SK-N-SH (cell line): ENCODE measurements around the gene SLC37A1. TPM values are rescaled to one million over a fixed set of nuclear protein-coding genes. Genes with fewer than 3 reads are reported as not detected.

Source experiments
- CTCF ChIA-PET: fragments of 300-600, 350-600 bp; formaldehyde crosslinking; extraction: SDS; loops from one replicate; lab custom pipeline; 2021; lab: Yijun Ruan, JAX
- POLR2A ChIA-PET: fragments of 350-600 bp; sonication (Branson Sonifier 250); formaldehyde crosslinking; extraction: SDS; loops from one replicate; lab custom pipeline; 2020; ENCODE audit warnings: antibody characterized with exemption, inconsistent platforms; lab: Yijun Ruan, JAX
- DNase-seq: peaks from one replicate; pipeline ENCODE4 v3.0.0; 2012
- H2AFZ ChIP-seq: fragments of 200-600 bp; sonication (generic); 2 replicates; pipeline ENCODE4 v1.8.1; 2016; ENCODE audit warnings: antibody characterized with exemption, mild to moderate bottlenecking, low read depth
- H3F3A ChIP-seq: fragments of 200-600 bp; sonication (generic); replicated peaks from 2 replicates; pipeline ENCODE3; 2016; ENCODE audit warnings: antibody characterized with exemption, mild to moderate bottlenecking; ENCODE audit not compliant: insufficient read depth
- H3K27ac ChIP-seq, 2 experiments: fragments of 200-500 bp in 1 of 2; fragments of 200-600 bp in 1 of 2; sonication (Bioruptor generic) in 1 of 2; sonication (generic), shearing (Covaris generic) in 1 of 2; 2 replicates each; pipeline versions ENCODE4 v1.5.1 to v1.6.1; 2014 to 2016; ENCODE audit warnings: low read depth in 2 of 2, inconsistent platforms in 1 of 2, low read length in 1 of 2, mild to moderate bottlenecking in 1 of 2, mixed read lengths in 1 of 2
- H3K27me3 ChIP-seq: fragments of 200-600 bp; sonication (generic), shearing (Covaris generic); 2 replicates; pipeline ENCODE4 v1.6.1; 2016; ENCODE audit warnings: mixed run types; ENCODE audit not compliant: insufficient read depth
- H3K36me3 ChIP-seq, 2 experiments: fragments of 200-500 bp in 1 of 2; fragments of 200-600 bp in 1 of 2; sonication (Bioruptor generic) in 1 of 2; sonication (generic) in 1 of 2; replicated peaks in 1 of 2; 2 replicates each; pipeline versions ENCODE3 to v1.5.1; 2014 to 2016; ENCODE audit warnings: low read length in 1 of 2, mild to moderate bottlenecking in 1 of 2; ENCODE audit not compliant: insufficient read depth in 2 of 2, control insufficient read depth in 1 of 2
- H3K4me1 ChIP-seq, 2 experiments: fragments of 200-500 bp in 1 of 2; fragments of 200-600 bp in 1 of 2; sonication (Bioruptor generic) in 1 of 2; sonication (generic), shearing (Covaris generic) in 1 of 2; 2 replicates each; pipeline versions ENCODE4 v1.5.1 to v1.6.1; 2014 to 2016; ENCODE audit warnings: low read depth in 1 of 2, low read length in 1 of 2, mixed run types in 1 of 2; ENCODE audit not compliant: insufficient read depth in 2 of 2, control insufficient read depth in 1 of 2
- H3K4me2 ChIP-seq: fragments of 200-600 bp; sonication (generic), shearing (Covaris generic); 2 replicates; pipeline ENCODE4 v1.6.1; 2017; ENCODE audit warnings: mixed run types
- H3K4me3 ChIP-seq, 2 experiments: fragments of 200-500 bp in 1 of 2; fragments of 200-600 bp in 1 of 2; sonication (Bioruptor generic) in 1 of 2; sonication (generic), shearing (Covaris generic) in 1 of 2; 2 replicates each; pipeline versions ENCODE4 v1.5.1 to v1.8.1; 2014 to 2016; ENCODE audit warnings: low read depth in 2 of 2, inconsistent platforms in 1 of 2, low read length in 1 of 2, mild to moderate bottlenecking in 1 of 2, mixed read lengths in 1 of 2, moderate library complexity in 1 of 2
- H3K79me2 ChIP-seq: fragments of 200-600 bp; sonication (generic); 2 replicates; pipeline ENCODE4 v1.8.1; 2017; ENCODE audit warnings: mild to moderate bottlenecking; ENCODE audit not compliant: insufficient read depth
- H3K9ac ChIP-seq: fragments of 200-600 bp; sonication (generic); 2 replicates; pipeline ENCODE4 v1.6.1; 2017; ENCODE audit warnings: mixed run types
- H3K9me2 ChIP-seq: fragments of 200-600 bp; sonication (generic); 2 replicates; pipeline ENCODE4 v1.6.1; 2017; ENCODE audit warnings: mixed run types
- H3K9me3 ChIP-seq: fragments of 200-600 bp; sonication (generic); 2 replicates; pipeline ENCODE4 v1.6.1; 2017; ENCODE audit warnings: mixed run types, mild to moderate bottlenecking, moderate library complexity
- H4K20me1 ChIP-seq: fragments of 200-600 bp; sonication (generic); 2 replicates; pipeline ENCODE4 v1.6.1; 2017; ENCODE audit warnings: mild to moderate bottlenecking, mixed run types; ENCODE audit not compliant: insufficient read depth
- CHD2 ChIP-seq: fragments of 150-350 bp; IDR thresholded peaks from 2 replicates; pipeline ENCODE4 v1.6.1; 2018; ENCODE audit warnings: low read length; ENCODE audit not compliant: partially characterized antibody
- EZH2phosphoT487 ChIP-seq: fragments of 200-600 bp; sonication (generic); IDR thresholded peaks from 2 replicates; pipeline ENCODE4 v1.6.1; 2017; ENCODE audit warnings: low read depth, mixed run types, mild to moderate bottlenecking, antibody characterized with exemption, moderate library complexity, borderline replicate concordance
- FOXJ3 ChIP-seq: sonication (generic); formaldehyde crosslinking; IDR thresholded peaks from 2 replicates; pipeline ENCODE4 v1.5.1; 2020; ENCODE audit warnings: mild to moderate bottlenecking, missing genetic modification reagents
- NFIC ChIP-seq: IDR thresholded peaks from 2 replicates; pipeline ENCODE4 v1.4.0; 2012; ENCODE audit warnings: borderline replicate concordance
- NRF1 ChIP-seq: IDR thresholded peaks from 2 replicates; pipeline ENCODE4 v1.6.1; 2012; ENCODE audit warnings: low read depth, mild to moderate bottlenecking, low read length
- RAD21 ChIP-seq: IDR thresholded peaks from 2 replicates; pipeline ENCODE4 v1.6.1; 2012; ENCODE audit warnings: mild to moderate bottlenecking, low read length
- RFX5 ChIP-seq: IDR thresholded peaks from 2 replicates; pipeline ENCODE4 v1.6.1; 2012; ENCODE audit warnings: mild to moderate bottlenecking, improper control_type of control experiment, low read length
- SIN3A ChIP-seq: IDR thresholded peaks from 2 replicates; pipeline ENCODE4 v1.6.1; 2012; ENCODE audit warnings: low read depth, mild to moderate bottlenecking, low read length, moderate library complexity, borderline replicate concordance
- SMC3 ChIP-seq: IDR thresholded peaks from 2 replicates; pipeline ENCODE4 v1.6.1; 2012; ENCODE audit warnings: low read depth, low read length, improper control_type of control experiment
- TAF1 ChIP-seq: IDR thresholded peaks from 2 replicates; pipeline ENCODE4 v1.6.1; 2012; ENCODE audit warnings: low read depth, mild to moderate bottlenecking, low read length, moderate library complexity, borderline replicate concordance
- TCF12 ChIP-seq: IDR thresholded peaks from 2 replicates; pipeline ENCODE4 v1.4.0; 2012
- TEAD4 ChIP-seq: IDR thresholded peaks from 2 replicates; pipeline ENCODE4 v1.4.0; 2012; ENCODE audit warnings: mild to moderate bottlenecking, borderline replicate concordance; ENCODE audit not compliant: insufficient read depth
- USF1 ChIP-seq: IDR thresholded peaks from 2 replicates; pipeline ENCODE4 v1.4.0; 2012; ENCODE audit warnings: low read depth, borderline replicate concordance
- YY1 ChIP-seq: IDR thresholded peaks from 2 replicates; pipeline ENCODE4 v1.4.0; 2012; ENCODE audit warnings: low read depth, mild to moderate bottlenecking
- ZBTB33 ChIP-seq: IDR thresholded peaks from 2 replicates; pipeline ENCODE4 v1.4.0; 2012; ENCODE audit warnings: low read depth, borderline replicate concordance
- WGBS: methylation state at CpG from one replicate; pipeline ENCODE4 v1.1.6; 2017; ENCODE audit warnings: low lambda C conversion rate; 5-methylcytosine and 5-hydroxymethylcytosine counted together
- polyA plus RNA-seq, 3 experiments: library from polyadenylated mRNA; depleted of rRNA; stranded (reverse); fragments of >200 nt; gene quantifications; 2 replicates each; pipeline ENCODE4 v1.2.3, GENCODE V29; 2012
- TF ChIP-seq, protein P1 (sequence below): fragments of 150-350 bp; IDR thresholded peaks from 2 replicates; pipeline ENCODE4 v1.6.1; 2017; ENCODE audit warnings: antibody characterized with exemption, low read length, low read depth, borderline replicate concordance
- TF ChIP-seq, protein P2 (sequence below): IDR thresholded peaks from 2 replicates; pipeline ENCODE4 v1.4.0; 2012; ENCODE audit warnings: low read depth
- TF ChIP-seq, protein P3 (sequence below): IDR thresholded peaks from 2 replicates; pipeline ENCODE4; 2012

SLC37A1 gene
- polyA plus RNA-seq, 1 of the 3 experiments (the other 2 are of a cell fraction) = 2.8 TPM

DNA sequence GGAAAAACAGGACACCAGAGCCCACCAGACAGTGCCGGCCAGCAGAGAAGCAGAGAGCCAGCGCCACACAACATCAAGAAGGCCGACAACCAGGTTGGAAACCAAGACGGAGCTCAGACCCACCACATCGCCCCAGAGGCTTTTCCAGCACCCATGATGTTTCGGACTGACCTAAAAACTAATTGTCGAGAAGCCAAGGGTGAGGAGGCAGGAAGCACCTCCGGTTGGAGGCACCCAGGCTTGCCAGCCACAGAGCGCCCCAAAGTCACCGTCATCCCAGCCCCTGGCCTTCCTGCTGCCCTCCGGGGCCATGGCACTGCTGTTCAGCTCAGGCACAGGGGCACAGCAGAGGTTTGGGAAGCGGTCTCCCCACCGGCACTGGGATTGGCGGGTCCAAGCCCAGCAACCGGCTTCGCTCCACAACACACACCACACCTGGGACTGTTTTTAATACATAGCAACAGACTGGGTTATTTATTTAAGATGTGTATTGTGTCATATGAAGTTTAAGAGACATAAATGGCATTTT lies 67.2 kb downstream of the SLC37A1 start:
- Histone ChIP-seq H3F3A (no peaks in the 10 kb centered on the region), H3K9ac (no peak overlapping the region), H3K9me3 (peaks cover 7% of the 10 kb centered on the region), H3K27ac (no peak overlapping the region), H2AFZ (no peak overlapping the region), H3K4me2 (no peak overlapping the region), H3K79me2 (no peaks in the 10 kb centered on the region), H3K9me2 (no peaks in the 10 kb centered on the region), H3K36me3 (no peaks in the 10 kb centered on the region), H4K20me1 (no peaks in the 10 kb centered on the region), H3K27me3 (no peaks in the 10 kb centered on the region), H3K4me3 (no peak overlapping the region), H3K4me1 (no peaks in the 10 kb centered on the region)
- TF ChIP-seq NFIC = no peak
- TF ChIP-seq SMC3 = no peak
- TF ChIP-seq ZBTB33 = no peak
- TF ChIP-seq, protein P1, sequence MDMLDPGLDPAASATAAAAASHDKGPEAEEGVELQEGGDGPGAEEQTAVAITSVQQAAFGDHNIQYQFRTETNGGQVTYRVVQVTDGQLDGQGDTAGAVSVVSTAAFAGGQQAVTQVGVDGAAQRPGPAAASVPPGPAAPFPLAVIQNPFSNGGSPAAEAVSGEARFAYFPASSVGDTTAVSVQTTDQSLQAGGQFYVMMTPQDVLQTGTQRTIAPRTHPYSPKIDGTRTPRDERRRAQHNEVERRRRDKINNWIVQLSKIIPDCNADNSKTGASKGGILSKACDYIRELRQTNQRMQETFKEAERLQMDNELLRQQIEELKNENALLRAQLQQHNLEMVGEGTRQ = no peak
- TF ChIP-seq SIN3A = no peak
- TF ChIP-seq, protein P2, sequence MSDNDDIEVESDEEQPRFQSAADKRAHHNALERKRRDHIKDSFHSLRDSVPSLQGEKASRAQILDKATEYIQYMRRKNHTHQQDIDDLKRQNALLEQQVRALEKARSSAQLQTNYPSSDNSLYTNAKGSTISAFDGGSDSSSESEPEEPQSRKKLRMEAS = no peak
- no peak for TF ChIP-seq RFX5
- TF ChIP-seq, protein P3, sequence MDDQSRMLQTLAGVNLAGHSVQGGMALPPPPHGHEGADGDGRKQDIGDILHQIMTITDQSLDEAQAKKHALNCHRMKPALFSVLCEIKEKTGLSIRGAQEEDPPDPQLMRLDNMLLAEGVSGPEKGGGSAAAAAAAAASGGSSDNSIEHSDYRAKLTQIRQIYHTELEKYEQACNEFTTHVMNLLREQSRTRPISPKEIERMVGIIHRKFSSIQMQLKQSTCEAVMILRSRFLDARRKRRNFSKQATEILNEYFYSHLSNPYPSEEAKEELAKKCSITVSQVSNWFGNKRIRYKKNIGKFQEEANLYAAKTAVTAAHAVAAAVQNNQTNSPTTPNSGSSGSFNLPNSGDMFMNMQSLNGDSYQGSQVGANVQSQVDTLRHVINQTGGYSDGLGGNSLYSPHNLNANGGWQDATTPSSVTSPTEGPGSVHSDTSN = no peak
- TF ChIP-seq TCF12 = no peak
- no peak for TF ChIP-seq CHD2
- no peak for TF ChIP-seq EZH2phosphoT487
- TF ChIP-seq FOXJ3 (CRISPR knock-in tag) = no peak
- TF ChIP-seq RAD21 = no peak
- TF ChIP-seq YY1 = no peak
- no peak for TF ChIP-seq TAF1
- TF ChIP-seq TEAD4 = no peak
- TF ChIP-seq USF1 = no peak
- TF ChIP-seq NRF1 = no peak
- CTCF ChIA-PET = interaction anchor here (2.2 kb wide), 1 partner anchor 13 kb away, joined by 10 read pairs; no protein-coding TSS in a partner anchor
- POLR2A ChIA-PET = no interaction called here
- DNase-seq = no peak
- WGBS = 76% methylated on average over 8 of the region's 16 CpGs
